Measurements from ENCODE around the gene SLC25A21. TPM values are rescaled to one million over a fixed set of nuclear protein-coding genes. Genes with fewer than 3 reads are reported as not detected.

The SLC25A21 gene
- total RNA-seq, 1 donor from 2014 or later, result 2.3 TPM

- H3K9me3 Mint-ChIP-seq, result no peaks in the 10 kb centered on the region
- H3K27ac Mint-ChIP-seq, result no peak overlapping the region
- no peak overlapping the region for H3K4me3 Mint-ChIP-seq
- H3K4me1 Mint-ChIP-seq, result peaks cover 15% of the 10 kb centered on the region
- no peak for TF ChIP-seq CTCF (IDR thresholded peaks at IDR 0.05; ENCODE audit: unreplicated experiment)
- H3K27me3 Mint-ChIP-seq (ENCODE audit: low read depth), result peaks cover 6% of the 10 kb centered on the region
- no peak for DNase-seq (ENCODE audit: low spot score in 2 of 2, unreplicated experiment in 2 of 2)
- no peaks in the 10 kb centered on the region for H3K36me3 Mint-ChIP-seq
These were observed 351.5 kb downstream of the SLC25A21 start for GRCh38 chr14:36820901-36821300.

- no peak for DNase-seq (ENCODE audit: low spot score in 2 of 2, unreplicated experiment in 2 of 2)
- Mint-ChIP-seq H3K4me3 (no peak overlapping the region), H3K27me3 (ENCODE audit: low read depth) (peaks cover 3% of the 10 kb centered on the region), H3K9me3 (no peaks in the 10 kb centered on the region), H3K36me3 (no peaks in the 10 kb centered on the region), H3K4me1 (peaks cover 15% of the 10 kb centered on the region), H3K27ac (no peak overlapping the region)
- no peak for TF ChIP-seq CTCF (IDR thresholded peaks at IDR 0.05; ENCODE audit: unreplicated experiment)
These were observed 352.2 kb downstream of the SLC25A21 start for GRCh38 chr14:36820111-36820709.

- no peak for TF ChIP-seq CTCF (IDR thresholded peaks at IDR 0.05; ENCODE audit: unreplicated experiment)
- Mint-ChIP-seq H3K27me3 (ENCODE audit: low read depth) (peaks cover 3% of the 10 kb centered on the region), H3K27ac (no peak overlapping the region), H3K4me1 (peaks cover 15% of the 10 kb centered on the region), H3K36me3 (no peaks in the 10 kb centered on the region), H3K9me3 (no peaks in the 10 kb centered on the region), H3K4me3 (no peak overlapping the region)
- DNase-seq (ENCODE audit: low spot score in 2 of 2, unreplicated experiment in 2 of 2), result no peak
These were observed 353.5 kb downstream of the SLC25A21 start for GRCh38 chr14:36818794-36819384.

- Mint-ChIP-seq H3K9me3 (no peaks in the 10 kb centered on the region), H3K4me1 (peaks cover 15% of the 10 kb centered on the region), H3K4me3 (no peak overlapping the region), H3K27me3 (ENCODE audit: low read depth) (peaks cover 3% of the 10 kb centered on the region), H3K27ac (no peak overlapping the region), H3K36me3 (no peaks in the 10 kb centered on the region)
- TF ChIP-seq CTCF (IDR thresholded peaks at IDR 0.05; ENCODE audit: unreplicated experiment), result no peak
- no peak for DNase-seq (ENCODE audit: low spot score in 2 of 2, unreplicated experiment in 2 of 2)
These were observed 354.2 kb downstream of the SLC25A21 start for GRCh38 chr14:36818246-36818645.

- no peaks in the 10 kb centered on the region for H3K9me3 Mint-ChIP-seq
- DNase-seq (ENCODE audit: low spot score in 2 of 2, unreplicated experiment in 2 of 2), result no peak
- H3K27ac Mint-ChIP-seq, result no peak overlapping the region
- H3K4me3 Mint-ChIP-seq, result no peak overlapping the region
- H3K36me3 Mint-ChIP-seq, result no peaks in the 10 kb centered on the region
- no peak for TF ChIP-seq CTCF (IDR thresholded peaks at IDR 0.05; ENCODE audit: unreplicated experiment)
- H3K27me3 Mint-ChIP-seq (ENCODE audit: low read depth), result peaks cover 3% of the 10 kb centered on the region
- peaks cover 10% of the 10 kb centered on the region for H3K4me1 Mint-ChIP-seq
These were observed 355.1 kb downstream of the SLC25A21 start for GRCh38 chr14:36817071-36817930.
